Peyer's patch (tissue), 4 donors: ENCODE results near the gene MT1M. TPM values are rescaled to one million over a fixed set of nuclear protein-coding genes. Genes with fewer than 3 reads are reported as not detected.
"Not testable (repeated sequence)": the region's sequence is repeated elsewhere in the genome, so short reads cannot be mapped to it uniquely, and the experiment has no call there.

Experiments
- DNase-seq, 3 donors: peaks; one replicate each; pipeline ENCODE4 v3.0.0-alpha.2; 2017 to 2019
- H3K27ac ChIP-seq, 4 donors: fragments of 200-600 bp; sonication (generic); one replicate each; pipeline ENCODE4 v1.5.1; 2016 to 2019
- H3K27me3 ChIP-seq, 2 donors: fragments of 200-600 bp; sonication (generic); one replicate each; pipeline ENCODE4 v1.5.1; 2019
- H3K36me3 ChIP-seq, 3 donors: fragments of 200-600 bp; sonication (generic); one replicate each; pipeline ENCODE4 v1.5.1; 2016 to 2019
- H3K4me1 ChIP-seq, 4 donors: fragments of 200-600 bp; sonication (generic); one replicate each; pipeline ENCODE4 v1.5.1; 2016 to 2019
- H3K4me3 ChIP-seq, 4 donors: fragments of 200-600 bp; sonication (generic); 1 replicate in 3 of 4; 2 replicates in 1 of 4; pipeline ENCODE4 v1.5.1; 2016 to 2019; ENCODE audit warnings: mild to moderate bottlenecking in 1 of 4
- H3K9me3 ChIP-seq, 4 donors: fragments of 200-600 bp; sonication (generic); one replicate each; pipeline ENCODE4 v1.5.1; 2016 to 2019; ENCODE audit warnings: mild to moderate bottlenecking in 1 of 4
- POLR2A ChIP-seq, 2 donors: fragments of 450-650 bp; IDR thresholded peaks; one replicate each; pipeline ENCODE4 v1.5.1; 2017; ENCODE audit warnings: antibody characterized with exemption in 2 of 2, mild to moderate bottlenecking in 2 of 2, moderate library complexity in 2 of 2
- total RNA-seq, 4 donors: library from RNA; depleted of rRNA; stranded (reverse); fragments of >200 nt; gene quantifications; one replicate each; pipeline ENCODE4 v1.1.0, GENCODE V29; 2016
- TF ChIP-seq, protein P1 (sequence below), 6 experiments: fragments of 450-650 bp in 4 of 6; fragments of 200-600 bp in 2 of 6; sonication (generic) in 1 of 6; IDR thresholded peaks; one replicate each; pipeline ENCODE4 v1.5.1; 2017 to 2019; ENCODE audit warnings: antibody characterized with exemption in 6 of 6, mild to moderate bottlenecking in 3 of 6, moderate library complexity in 1 of 6

MT1M gene
- total RNA-seq, 4 donors from 2014 or later, result 3.5 to 252 (median 11.3) TPM

DNA sequence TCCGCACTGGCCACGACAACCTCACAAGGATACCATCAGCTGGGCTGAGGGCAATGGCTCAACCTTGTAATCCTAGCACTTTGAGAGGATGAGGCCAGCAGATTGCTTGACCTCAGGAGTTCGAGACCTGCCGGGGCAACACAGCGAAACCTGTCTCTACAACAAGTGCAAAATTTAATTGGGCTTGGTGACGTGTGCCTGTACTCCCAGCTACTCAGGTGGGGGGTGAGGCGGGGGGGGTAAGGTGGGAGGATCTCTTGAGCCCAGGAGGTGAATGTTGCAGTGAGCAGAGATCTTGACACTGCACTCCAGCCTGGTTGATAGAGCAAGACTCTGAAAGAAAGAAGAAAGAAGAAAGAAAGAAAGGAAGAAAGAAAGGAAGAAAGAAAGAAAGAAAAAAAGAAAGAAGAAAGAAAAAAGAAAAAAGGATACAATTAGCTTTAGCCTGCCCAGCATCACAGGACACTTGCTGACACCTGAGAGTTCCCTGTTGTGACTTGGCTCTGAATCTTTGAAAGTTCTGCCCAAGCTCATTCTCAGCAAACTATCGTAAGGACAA, 12.0 kb upstream of the MT1M start:
- H3K9me3 ChIP-seq, result no peaks in the 10 kb centered on the region
- peaks cover 0 to 21% (median 2%) of the 10 kb centered on the region in 4 donors for H3K4me1 ChIP-seq
- no peak for TF ChIP-seq POLR2A (IDR thresholded peaks at IDR 0.05)
- TF ChIP-seq, protein P1, sequence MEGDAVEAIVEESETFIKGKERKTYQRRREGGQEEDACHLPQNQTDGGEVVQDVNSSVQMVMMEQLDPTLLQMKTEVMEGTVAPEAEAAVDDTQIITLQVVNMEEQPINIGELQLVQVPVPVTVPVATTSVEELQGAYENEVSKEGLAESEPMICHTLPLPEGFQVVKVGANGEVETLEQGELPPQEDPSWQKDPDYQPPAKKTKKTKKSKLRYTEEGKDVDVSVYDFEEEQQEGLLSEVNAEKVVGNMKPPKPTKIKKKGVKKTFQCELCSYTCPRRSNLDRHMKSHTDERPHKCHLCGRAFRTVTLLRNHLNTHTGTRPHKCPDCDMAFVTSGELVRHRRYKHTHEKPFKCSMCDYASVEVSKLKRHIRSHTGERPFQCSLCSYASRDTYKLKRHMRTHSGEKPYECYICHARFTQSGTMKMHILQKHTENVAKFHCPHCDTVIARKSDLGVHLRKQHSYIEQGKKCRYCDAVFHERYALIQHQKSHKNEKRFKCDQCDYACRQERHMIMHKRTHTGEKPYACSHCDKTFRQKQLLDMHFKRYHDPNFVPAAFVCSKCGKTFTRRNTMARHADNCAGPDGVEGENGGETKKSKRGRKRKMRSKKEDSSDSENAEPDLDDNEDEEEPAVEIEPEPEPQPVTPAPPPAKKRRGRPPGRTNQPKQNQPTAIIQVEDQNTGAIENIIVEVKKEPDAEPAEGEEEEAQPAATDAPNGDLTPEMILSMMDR (IDR thresholded peaks at IDR 0.05), result no peak
- no peak for DNase-seq
- no peak overlapping the region for H3K4me3 ChIP-seq
- H3K27ac ChIP-seq, result no peak overlapping the region
- no peaks in the 10 kb centered on the region for H3K36me3 ChIP-seq
- no peaks in the 10 kb centered on the region for H3K27me3 ChIP-seq

DNA sequence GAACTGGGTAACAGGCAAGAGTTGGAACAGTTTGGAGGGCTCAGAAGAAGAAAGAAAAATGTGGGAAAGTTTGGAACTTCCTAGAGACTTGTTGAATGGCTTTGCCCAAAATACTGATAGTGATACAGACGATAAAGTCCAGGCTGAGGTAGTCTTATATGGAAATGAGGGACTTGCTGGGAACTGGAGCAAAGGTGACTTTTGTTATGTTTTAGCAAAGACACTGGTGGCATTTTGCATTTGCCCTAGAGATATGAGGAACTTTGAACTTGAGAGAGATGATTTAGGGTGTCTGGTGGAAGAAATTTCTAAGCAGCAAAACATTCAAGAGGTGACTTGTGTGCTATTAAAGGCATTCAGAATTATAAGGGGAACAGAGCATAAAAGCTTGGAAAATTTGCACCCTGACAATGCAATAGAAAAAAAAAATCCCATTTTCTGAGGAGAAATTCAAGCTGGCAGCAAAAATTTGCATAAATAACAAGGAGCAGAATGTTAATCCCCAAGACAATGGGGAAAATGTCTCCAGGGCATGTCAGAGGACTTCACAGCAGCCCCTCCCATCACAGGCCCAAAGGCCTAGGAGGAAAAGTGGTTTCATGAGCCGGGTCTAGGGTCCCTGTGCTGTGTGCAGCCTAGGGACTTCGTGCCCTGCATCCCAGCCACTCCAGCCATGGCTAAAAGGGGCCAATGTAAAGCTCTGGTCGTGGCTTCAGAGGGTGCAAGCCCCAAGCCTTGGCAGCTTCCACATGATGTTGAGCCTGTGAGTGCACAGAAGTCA, 10.6 kb upstream of the MT1M start:
- not testable (repeated sequence) for H3K4me3 ChIP-seq, DNase-seq, H3K36me3 ChIP-seq, H3K9me3 ChIP-seq, H3K27me3 ChIP-seq, H3K27ac ChIP-seq
- peaks cover 0 to 17% (median 4%) of the 10 kb centered on the region in 4 donors for H3K4me1 ChIP-seq

DNA sequence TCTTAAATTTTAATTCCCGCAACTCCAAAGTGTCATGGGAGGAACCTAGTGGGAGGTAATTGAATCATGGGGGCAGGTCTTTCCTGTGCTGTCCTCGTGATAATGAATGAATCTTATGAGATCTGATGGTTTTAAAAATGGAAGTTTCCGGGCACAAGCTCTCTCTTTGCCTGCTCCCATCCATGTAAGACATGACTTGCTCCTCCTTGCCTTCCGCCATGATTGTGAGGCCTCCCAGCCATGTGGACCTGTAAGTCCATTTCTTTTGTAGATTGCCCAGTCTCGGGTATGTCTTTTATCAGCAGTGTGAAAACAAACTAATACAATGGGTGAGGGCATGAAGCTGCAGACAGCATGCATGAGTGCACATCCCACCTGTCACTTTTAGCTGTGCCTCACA, 9.3 kb upstream of the MT1M start:
- not testable (repeated sequence) for H3K27me3 ChIP-seq, H3K9me3 ChIP-seq, H3K36me3 ChIP-seq, H3K4me1 ChIP-seq, H3K4me3 ChIP-seq, H3K27ac ChIP-seq, DNase-seq

DNA sequence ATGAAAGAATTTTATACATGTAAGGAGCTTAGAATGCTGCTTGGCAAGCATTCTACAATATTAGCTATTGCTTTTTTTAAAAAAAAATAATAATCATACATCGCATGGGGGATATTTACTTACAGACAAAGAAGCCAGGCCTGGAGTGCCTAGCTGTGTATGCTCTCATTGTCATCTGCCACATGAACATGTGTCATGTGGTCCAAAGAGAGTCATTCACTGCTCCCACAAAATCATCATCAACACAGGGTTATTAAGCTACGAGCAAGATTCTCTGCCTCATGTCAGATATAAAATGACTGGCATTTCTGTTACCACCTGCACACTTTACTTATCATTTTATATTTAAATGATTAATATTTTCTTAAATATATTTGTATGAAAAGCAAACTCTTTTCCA, 8.8 kb upstream of the MT1M start:
- H3K36me3 ChIP-seq, result peaks cover 0 to 4% (median 0%) of the 10 kb centered on the region in 3 donors
- no peak overlapping the region for H3K4me3 ChIP-seq
- no peak for DNase-seq
- no peaks in the 10 kb centered on the region for H3K9me3 ChIP-seq
- no peak overlapping the region for H3K27ac ChIP-seq
- no peaks in the 10 kb centered on the region for H3K27me3 ChIP-seq
- TF ChIP-seq, protein P1 (IDR thresholded peaks at IDR 0.05), result no peak
- peaks cover 0 to 8% (median 0%) of the 10 kb centered on the region in 4 donors for H3K4me1 ChIP-seq

DNA sequence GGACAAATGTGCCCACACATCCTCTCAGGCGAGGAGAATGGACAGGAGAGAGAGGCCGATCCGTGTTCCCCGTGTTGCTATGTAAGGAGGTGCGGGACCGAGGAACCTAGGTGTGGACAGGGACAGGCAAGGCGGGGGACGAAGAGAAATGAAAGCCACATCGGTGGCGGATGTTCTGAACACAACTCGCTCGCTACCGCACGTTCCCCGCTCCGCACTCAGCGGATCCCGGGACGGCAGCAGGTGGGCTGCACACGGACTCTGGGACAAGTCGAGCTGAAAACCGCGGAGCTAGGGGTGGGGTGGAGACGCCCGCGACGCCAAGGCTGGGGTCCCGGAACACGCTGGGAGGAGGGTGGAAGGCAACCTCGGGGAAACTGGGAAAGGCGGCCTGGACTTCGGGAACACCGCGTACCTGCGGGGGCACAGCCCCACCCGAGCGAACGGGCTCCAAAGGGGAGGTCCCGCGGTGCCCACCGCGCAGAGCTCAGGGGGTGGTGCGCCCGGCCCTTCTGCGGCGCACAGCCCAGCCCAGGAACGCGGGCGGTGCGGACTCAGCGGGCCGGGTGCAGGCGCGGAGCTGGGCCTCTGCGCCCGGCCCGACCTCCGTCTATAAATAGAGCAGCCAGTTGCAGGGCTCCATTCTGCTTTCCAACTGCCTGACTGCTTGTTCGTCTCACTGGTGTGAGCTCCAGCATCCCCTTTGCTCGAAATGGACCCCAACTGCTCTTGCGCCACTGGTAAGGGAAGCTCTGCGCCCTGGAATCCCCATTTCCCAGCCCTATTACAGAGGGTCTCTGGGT, 7.1 kb upstream of the MT1M start, which contains the start of gene MT1E:
Gene MT1E (plus strand): TSS at position 642 of the 803 bp plus-strand sequence. CDS start 71 bp downstream, at position 713.
- Histone ChIP-seq H3K9me3 (no peaks in the 10 kb centered on the region), H3K4me1 (peaks cover 0 to 8% (median 0%) of the 10 kb centered on the region in 4 donors), H3K27me3 (no peaks in the 10 kb centered on the region), H3K27ac (peak within 1 kb of the TSS; percentile 63 to 94 (median 75)), H3K36me3 (peaks cover 0 to 4% (median 0%) of the 10 kb centered on the region in 3 donors), H3K4me3 (peak within 1 kb of the TSS; percentile 35 to 71 (median 52))
- peak in 2 of 3 donors; percentile 73 to 92 for DNase-seq
- peak; percentile 43 to 70 for TF ChIP-seq POLR2A (IDR thresholded peaks at IDR 0.05)
- TF ChIP-seq, protein P1 (IDR thresholded peaks at IDR 0.05), result peak in 1 of 6 experiments; percentile 4

DNA sequence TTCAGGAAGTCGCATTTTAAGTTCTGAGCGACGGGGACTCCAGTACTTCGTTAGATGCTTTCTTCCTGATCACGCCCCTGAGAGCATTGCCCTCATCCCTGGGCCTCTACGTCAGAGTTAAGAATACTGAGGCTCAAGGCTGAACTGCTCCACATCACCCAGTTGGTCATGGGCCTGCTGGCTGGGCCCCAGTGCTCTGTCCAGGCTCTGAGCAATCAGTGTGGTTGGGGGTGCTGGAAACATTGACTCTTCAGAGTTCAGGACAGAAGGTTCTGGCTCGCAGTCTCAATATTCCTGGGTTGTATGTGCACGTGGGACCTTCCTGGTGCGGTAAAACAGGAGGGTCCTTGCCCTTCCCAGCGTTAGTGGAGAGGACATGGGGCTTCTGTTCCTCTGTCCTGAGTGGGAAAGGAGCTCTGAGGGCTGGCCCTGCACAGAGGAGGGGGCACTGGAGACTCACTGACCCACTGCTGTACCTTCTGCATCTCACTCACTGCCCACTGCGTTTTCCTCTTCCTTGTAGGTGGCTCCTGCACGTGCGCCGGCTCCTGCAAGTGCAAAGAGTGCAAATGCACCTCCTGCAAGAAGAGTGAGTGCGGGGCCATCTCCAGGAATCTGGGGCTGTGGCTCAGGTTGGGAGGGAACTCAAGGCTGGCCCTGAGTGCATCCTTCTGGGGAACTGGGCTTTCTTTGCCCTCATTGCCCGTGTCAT, 6.4 kb upstream of the MT1M start:
- Histone ChIP-seq H3K27me3 (no peaks in the 10 kb centered on the region), H3K9me3 (no peaks in the 10 kb centered on the region), H3K27ac (peak overlapping the region; percentile 63 to 94 (median 75)), H3K4me3 (peak overlapping the region; percentile 35 to 71 (median 52)), H3K36me3 (peaks cover 0 to 4% (median 0%) of the 10 kb centered on the region in 3 donors), H3K4me1 (peaks cover 0 to 8% (median 0%) of the 10 kb centered on the region in 4 donors)
- TF ChIP-seq, protein P1 (IDR thresholded peaks at IDR 0.05), result no peak
- no peak for TF ChIP-seq POLR2A (IDR thresholded peaks at IDR 0.05)
- peak in 1 of 3 donors; percentile 66 for DNase-seq
